Muscle of leg (tissue), 9 donors: ENCODE results near the gene MCF2L. TPM values are rescaled to one million over a fixed set of nuclear protein-coding genes. Genes with fewer than 3 reads are reported as not detected.

Experiments
- polyA plus RNA-seq, 8 donors: library from polyadenylated mRNA; unstranded; fragments of 120-200 nt; gene quantifications; one replicate each; pipeline versions ENCODE4 v1.2.1 to v1.2.3, GENCODE V29; 2013; ENCODE audit warnings: inconsistent platforms in 1 of 8, low replicate concordance in 1 of 8; ENCODE audit not compliant: insufficient read length in 8 of 8, insufficient read depth in 1 of 8
- total RNA-seq: library from RNA; stranded (reverse); fragments of 120-200 nt; gene quantifications from one replicate; pipeline ENCODE4 v1.2.4, GENCODE V29; 2013

MCF2L gene
- total and polyA plus RNA-seq, 9 donors, result 15.9 to 27.6 (median 20.1) TPM

Other genes with a start within 250 kb of the MCF2L start
- gene F7, start 136.6 kb downstream of the MCF2L start, total RNA-seq, result 1.6 TPM
- 1 to 10 TPM in 7 of 8 donors, under 1 TPM in 1; 0.99 to 2.0 (median 1.5) TPM for gene F7, start 136.6 kb downstream of the MCF2L start, polyA plus RNA-seq
- gene F10, start 153.6 kb downstream of the MCF2L start, total RNA-seq, result 41.0 TPM
- 10 to 100 TPM in 7 of 8 donors, 1 to 10 TPM in 1; 6.7 to 19.3 (median 13.7) TPM for gene F10, start 153.6 kb downstream of the MCF2L start, polyA plus RNA-seq
- not detected for gene PROZ, start 189.4 kb downstream of the MCF2L start, total RNA-seq
- under 1 TPM in 6 of 8 donors, not detected in 2; 0.08 to 0.28 (median 0.15) TPM for gene PROZ, start 189.4 kb downstream of the MCF2L start, polyA plus RNA-seq
- gene PCID2, start 239.5 kb downstream of the MCF2L start, total RNA-seq, result 39.4 TPM
- 10 to 100 TPM; 34.6 to 44.3 (median 37.1) TPM for gene PCID2, start 239.5 kb downstream of the MCF2L start, polyA plus RNA-seq
- gene CUL4A, start 240.4 kb downstream of the MCF2L start, total RNA-seq, result 55.8 TPM
- 10 to 100 TPM; 52.4 to 72.3 (median 62.9) TPM for gene CUL4A, start 240.4 kb downstream of the MCF2L start, polyA plus RNA-seq